HepG2 (cell line): Measurements from ENCODE around the gene DDX1. TPM values are rescaled to one million over a fixed set of nuclear protein-coding genes. Genes with fewer than 3 reads are reported as not detected.

ENCODE experiments used
- ATAC-seq: fragments of 200-7000 bp; cut with Tn5 transposase; 3 replicates; pipeline ENCODE4 v1.9.1; 2020; ENCODE audit warnings: mild to moderate bottlenecking, moderate library complexity
- BruUV-seq: library from RNA; stranded (reverse); fragments of 400-500 nt; replicated peaks from 2 replicates; lab custom pipeline; 2021; lab: Mats Ljungman, UMichigan
- CTCF ChIA-PET: fragments of 300-600 bp; formaldehyde crosslinking; extraction: SDS; loops from one replicate; lab custom pipeline; 2021; ENCODE audit warnings: low total read pairs, inconsistent platforms, low intra/inter-chr PET ratio; lab: Yijun Ruan, JAX
- POLR2A ChIA-PET: fragments of 350-600 bp; sonication (Branson Sonifier 250); formaldehyde crosslinking; loops from one replicate; lab custom pipeline; 2020; ENCODE audit warnings: antibody characterized with exemption, inconsistent platforms; lab: Yijun Ruan, JAX
- DNase-seq: peaks from one replicate; pipeline ENCODE4 v3.0.0-alpha.2; 2015; ENCODE audit warnings: low spot score
- FAIRE-seq: peaks from 3 replicates; lab custom pipeline; 2011; peaks lifted over from hg19 to GRCh38; lab: Jason Lieb, UNC
- H2AFZ ChIP-seq: one replicate; pipeline ENCODE4 v1.6.1; 2011; ENCODE audit warnings: low read length, inconsistent platforms
- H3K27ac ChIP-seq: fragments of 300-600 bp; 3 replicates; pipeline ENCODE4 v1.8.0; 2011; ENCODE audit warnings: mixed run types, mild to moderate bottlenecking, mixed read lengths, low read length, inconsistent platforms; ENCODE audit not compliant: insufficient read depth; ENCODE audit errors: extremely low read length
- H3K27me3 ChIP-seq, 2 experiments: fragments of 200-600 bp in 1 of 2; 2 replicates in 1 of 2; 3 replicates in 1 of 2; pipeline versions ENCODE4 v1.6.0 to v1.8.0; 2011; ENCODE audit warnings: low read length in 2 of 2, mild to moderate bottlenecking in 2 of 2, moderate library complexity in 2 of 2, inconsistent platforms in 1 of 2; ENCODE audit not compliant: insufficient read depth in 2 of 2, control insufficient read depth in 1 of 2
- H3K36me3 ChIP-seq, 2 experiments: fragments of 200-600 bp in 1 of 2; replicated peaks in 1 of 2; 2 replicates in 1 of 2; 3 replicates in 1 of 2; pipeline versions ENCODE4 v1.5.1 to v1.8.0; 2011; ENCODE audit warnings: low read length in 2 of 2, inconsistent platforms in 1 of 2; ENCODE audit not compliant: insufficient read depth in 2 of 2, control insufficient read depth in 1 of 2
- H3K4me1 ChIP-seq: 2 replicates; pipeline ENCODE4 v1.5.1; 2012; ENCODE audit warnings: low read length, inconsistent platforms; ENCODE audit not compliant: insufficient read depth
- H3K4me2 ChIP-seq: 2 replicates; pipeline ENCODE4 v1.6.0; 2011; ENCODE audit warnings: low read depth, low read length, inconsistent platforms
- H3K4me3 ChIP-seq, 3 experiments: fragments of 200-600 bp in 1 of 3; sonication (generic), shearing (Covaris generic) in 1 of 3; replicated peaks in 1 of 3; 2 replicates each; pipeline ENCODE4 v1.5.1; 2011 to 2016; ENCODE audit warnings: low read length in 3 of 3, inconsistent platforms in 2 of 3, low read depth in 2 of 3, mild to moderate bottlenecking in 2 of 3, control low read depth in 1 of 3, mixed read lengths in 1 of 3; ENCODE audit not compliant: insufficient read depth in 1 of 3
- H3K79me2 ChIP-seq: one replicate; pipeline ENCODE4 v1.6.1; 2011; ENCODE audit warnings: low read length, inconsistent platforms; ENCODE audit not compliant: insufficient read depth
- H3K9ac ChIP-seq: 2 replicates; pipeline ENCODE4 v1.6.0; 2011; ENCODE audit warnings: mild to moderate bottlenecking, low read depth, low read length, inconsistent platforms; ENCODE audit not compliant: insufficient read depth
- H3K9me3 ChIP-seq: 2 replicates; pipeline ENCODE4 v1.5.1; 2012; ENCODE audit warnings: mild to moderate bottlenecking, low read length
- H4K20me1 ChIP-seq: 2 replicates; pipeline ENCODE4 v1.6.0; 2011; ENCODE audit warnings: inconsistent platforms, mild to moderate bottlenecking, low read length, moderate library complexity; ENCODE audit not compliant: insufficient read depth
- CTCF ChIP-seq: sonication (generic); formaldehyde crosslinking; IDR thresholded peaks from 2 replicates; pipeline ENCODE4 v1.5.0; 2020; ENCODE audit warnings: mild to moderate bottlenecking, missing genetic modification reagents, moderate library complexity
- HNRNPK ChIP-seq: fragments of 200-400 bp; formaldehyde crosslinking; IDR thresholded peaks from 2 replicates; pipeline ENCODE4 v1.6.1; 2018; ENCODE audit warnings: low read length, low read depth, moderate library complexity, mild to moderate bottlenecking; ENCODE audit not compliant: poor library complexity, severe bottlenecking
- STAG1 ChIP-seq: sonication (generic); formaldehyde crosslinking; IDR thresholded peaks from 2 replicates; pipeline ENCODE4 v1.4.0; 2020; ENCODE audit warnings: missing genetic modification reagents
- ZFP41 ChIP-seq: sonication (generic); formaldehyde crosslinking; IDR thresholded peaks from 2 replicates; pipeline ENCODE4 v1.4.0; 2020; ENCODE audit warnings: mild to moderate bottlenecking, missing genetic modification reagents, borderline replicate concordance
- ZFP62 ChIP-seq: sonication (generic); formaldehyde crosslinking; IDR thresholded peaks from 2 replicates; pipeline ENCODE4 v1.4.0; 2020; ENCODE audit warnings: missing genetic modification reagents
- ZNF562 ChIP-seq: sonication (generic); formaldehyde crosslinking; IDR thresholded peaks from 2 replicates; pipeline ENCODE4 v1.8.0; 2022; ENCODE audit warnings: missing genetic modification reagents, borderline replicate concordance
- ZNF770 ChIP-seq: sonication (generic); formaldehyde crosslinking; IDR thresholded peaks from 2 replicates; pipeline ENCODE4 v1.5.0; 2020; ENCODE audit warnings: mild to moderate bottlenecking, missing genetic modification reagents
- WGBS: methylation state at CpG from one replicate; pipeline ENCODE4 v1.1.6; 2017; ENCODE audit warnings: low lambda C conversion rate; 5-methylcytosine and 5-hydroxymethylcytosine counted together
- in situ Hi-C: cut with HindIII; loops from 2 replicates; pipeline ENCODE4 v1.10.0; 2017; ENCODE audit warnings: low pct_unique_long_range_greater_than_20kb; ENCODE audit not compliant: extremely low pct_ligation_motif_present
- intact Hi-C: fragments of 100-400 bp; cut with micrococcal nuclease; formaldehyde crosslinking; loops from one replicate; pipeline ENCODE4 v1.10.0; 2022; ENCODE audit not compliant: unreplicated experiment
- polyA plus RNA-seq, 8 experiments: library from polyadenylated mRNA; depleted of rRNA in 3 of 8; stranded (reverse) in 7 of 8; unstranded in 1 of 8; fragments of >200 nt; fragmentation: Illumina TruSeq in 4 of 8; extraction: Trizol in 4 of 8; gene quantifications; 2 replicates each; pipeline versions ENCODE4 v1.2.1 to v1.2.3, GENCODE V29; 2011 to 2016; ENCODE audit warnings: low read depth in 4 of 8, missing spikeins in 1 of 8, mixed read lengths in 1 of 8; ENCODE audit not compliant: insufficient read depth in 1 of 8
- total RNA-seq, 5 experiments: library from RNA; depleted of rRNA; stranded (reverse); fragments of >200 nt; fragmentation: Illumina TruSeq; extraction: Trizol; gene quantifications; 2 replicates each; pipeline ENCODE4 v1.2.3, GENCODE V29; 2016; ENCODE audit warnings: low read depth in 1 of 5

The DDX1 gene
- total and polyA plus RNA-seq, 2 of the 13 experiments (the other 11 are each of a cell fraction or from before 2014, with no cell fraction given): 81.6 to 130 TPM

GRCh38 chr2:15544227-15544626 is 47.4 kb upstream of the DDX1 start:
- Histone ChIP-seq H3K4me1 (no peaks in the 10 kb centered on the region), H3K4me3 (no peak overlapping the region), H3K79me2 (no peaks in the 10 kb centered on the region), H4K20me1 (no peaks in the 10 kb centered on the region), H2AFZ (no peak overlapping the region), H3K4me2 (no peak overlapping the region), H3K9me3 (no peaks in the 10 kb centered on the region), H3K27ac (no peak overlapping the region), H3K9ac (no peak overlapping the region), H3K36me3 (peaks cover 8 to 17% of the 10 kb centered on the region in 2 experiments; a peak in 3 of 5 replicates), H3K27me3 (no peaks in the 10 kb centered on the region)
- TF ChIP-seq HNRNPK (peak; percentile 52), ZNF562 (CRISPR knock-in tag) (no peak)
- DNase-seq (no peak), FAIRE-seq (no peak), ATAC-seq (no peak)
- in situ Hi-C loops (no loop called here), intact Hi-C loops (no loop called here)
- POLR2A ChIA-PET: no interaction called here
- 98% methylated on average over 2 of the region's 2 CpGs for WGBS
- BruUV-seq: no TSS peak
- CTCF ChIA-PET: no interaction called here

GRCh38 chr2:15546297-15547098 is 45.2 kb upstream of the DDX1 start:
- H3K9me3 ChIP-seq: no peaks in the 10 kb centered on the region
- H3K27ac ChIP-seq: no peak overlapping the region
- no peaks in the 10 kb centered on the region for H4K20me1 ChIP-seq
- WGBS: 74% methylated on average over 11 of the region's 11 CpGs
- BruUV-seq: no TSS peak
- ChIA-PET CTCF (interaction anchor here (1.7 to 1.9 kb wide), 2 partner anchors 31 to 42 kb away, joined by 7 to 9 read pairs; no protein-coding TSS in a partner anchor), POLR2A (no interaction called here)
- peaks cover 8 to 13% of the 10 kb centered on the region in 2 experiments; a peak in 4 of 5 replicates for H3K36me3 ChIP-seq
- in situ Hi-C loops: no loop called here
- ATAC-seq (peak; percentile 88), FAIRE-seq (no peak)
- H2AFZ ChIP-seq: no peak overlapping the region
- H3K27me3 ChIP-seq: no peaks in the 10 kb centered on the region
- intact Hi-C loops: no loop called here
- H3K9ac ChIP-seq: no peak overlapping the region
- no peaks in the 10 kb centered on the region for H3K4me1 ChIP-seq
- no peak overlapping the region for H3K4me3 ChIP-seq
- TF ChIP-seq ZFP41 (CRISPR knock-in tag) (no peak), ZNF770 (CRISPR knock-in tag) (peak; percentile 81), STAG1 (peak; percentile 38), CTCF (CRISPR knock-in tag) (peak; percentile 58), ZFP62 (CRISPR knock-in tag) (no peak)
- TF ChIP-seq, all 625 proteins: peak for 3
- no peaks in the 10 kb centered on the region for H3K79me2 ChIP-seq
- no peak overlapping the region for H3K4me2 ChIP-seq
- no peak for DNase-seq
